GM23338 (cell line): ENCODE results near the gene ATP8B2. TPM values are rescaled to one million over a fixed set of nuclear protein-coding genes. Genes with fewer than 3 reads are reported as not detected.

ENCODE experiments used
- ATAC-seq: fragments of 200-7000 bp; cut with Tn5 transposase; 3 replicates; pipeline ENCODE4 v1.9.1; 2020
- DNase-seq: peaks from one replicate; pipeline ENCODE4 v3.0.0-alpha.2; 2015; ENCODE audit warnings: low spot score
- H2AFZ ChIP-seq: fragments of 200-600 bp; sonication (generic); 2 replicates; pipeline ENCODE4 v1.8.0; 2016; ENCODE audit warnings: antibody characterized with exemption, mild to moderate bottlenecking, moderate library complexity
- H3F3A ChIP-seq: fragments of 200-600 bp; sonication (generic); replicated peaks from 2 replicates; pipeline ENCODE4 v1.8.0; 2017; ENCODE audit warnings: antibody characterized with exemption, mixed run types, low read depth
- H3K27ac ChIP-seq: fragments of 200-600 bp; sonication (generic); 2 replicates; pipeline ENCODE4 v1.6.1; 2016; ENCODE audit warnings: low read depth
- H3K27me3 ChIP-seq: fragments of 200-600 bp; sonication (generic); 2 replicates; pipeline ENCODE4 v1.8.0; 2016; ENCODE audit warnings: mild to moderate bottlenecking, mixed run types, moderate library complexity; ENCODE audit not compliant: insufficient read depth
- H3K36me3 ChIP-seq: fragments of 200-600 bp; sonication (generic); 2 replicates; pipeline ENCODE4 v1.8.0; 2016; ENCODE audit warnings: mild to moderate bottlenecking; ENCODE audit not compliant: insufficient read depth
- H3K4me1 ChIP-seq: fragments of 200-600 bp; sonication (generic); 2 replicates; pipeline ENCODE4 v1.8.0; 2016; ENCODE audit warnings: mild to moderate bottlenecking, moderate library complexity; ENCODE audit not compliant: insufficient read depth
- H3K4me2 ChIP-seq: fragments of 200-600 bp; sonication (generic); 2 replicates; pipeline ENCODE4 v1.7.1; 2017; ENCODE audit warnings: mixed run types
- H3K4me3 ChIP-seq: fragments of 200-600 bp; sonication (generic); 2 replicates; pipeline ENCODE4 v1.6.1; 2016; ENCODE audit warnings: mixed run types
- H3K79me2 ChIP-seq: fragments of 200-600 bp; sonication (generic); replicated peaks from 2 replicates; pipeline ENCODE4 v1.8.0; 2017; ENCODE audit warnings: mild to moderate bottlenecking; ENCODE audit not compliant: insufficient read depth
- H3K9me2 ChIP-seq: fragments of 200-600 bp; sonication (generic); 2 replicates; pipeline ENCODE4 v1.8.0; 2017; ENCODE audit not compliant: insufficient read depth
- H4K20me1 ChIP-seq: fragments of 200-600 bp; sonication (generic); replicated peaks from 2 replicates; pipeline ENCODE4 v1.8.0; 2017; ENCODE audit warnings: mild to moderate bottlenecking; ENCODE audit not compliant: insufficient read depth
- H3K27ac Mint-ChIP-seq: 2 replicates; pipeline ENCODE4 v1.8.0; 2020; ENCODE audit warnings: inconsistent platforms, mild to moderate bottlenecking, moderate library complexity, mixed read lengths
- H3K27me3 Mint-ChIP-seq: 3 replicates; pipeline ENCODE4 v1.8.0; 2022; ENCODE audit warnings: low read depth, mild to moderate bottlenecking, moderate library complexity, mixed read lengths, inconsistent platforms; ENCODE audit not compliant: insufficient read depth, poor library complexity
- H3K36me3 Mint-ChIP-seq: 3 replicates; pipeline ENCODE4 v1.8.0; 2021; ENCODE audit warnings: low read depth, mild to moderate bottlenecking, inconsistent platforms, moderate library complexity, mixed read lengths
- H3K4me1 Mint-ChIP-seq: 3 replicates; pipeline ENCODE4 v1.8.0; 2020; ENCODE audit warnings: mild to moderate bottlenecking, inconsistent platforms, mixed read lengths
- H3K4me3 Mint-ChIP-seq: 3 replicates; pipeline ENCODE4 v1.8.0; 2021; ENCODE audit warnings: moderate library complexity, mild to moderate bottlenecking, inconsistent platforms, mixed read lengths
- H3K9me3 Mint-ChIP-seq: 3 replicates; pipeline ENCODE4 v1.8.0; 2020; ENCODE audit warnings: moderate library complexity, mild to moderate bottlenecking, inconsistent platforms, mixed read lengths
- CREB1 ChIP-seq: fragments of 250-450 bp; sonication (Bioruptor Pico); IDR thresholded peaks from 2 replicates; pipeline ENCODE4 v1.5.0; 2020; ENCODE audit warnings: low read depth, mild to moderate bottlenecking, moderate library complexity
- EZH2phosphoT487 ChIP-seq: fragments of 200-600 bp; sonication (generic); IDR thresholded peaks from one replicate; pipeline ENCODE4 v1.8.1; 2018; ENCODE audit warnings: antibody characterized with exemption; ENCODE audit not compliant: unreplicated experiment
- JUNB ChIP-seq: IDR thresholded peaks from one replicate; pipeline ENCODE4 v1.6.1; 2016; ENCODE audit warnings: antibody characterized with exemption; ENCODE audit not compliant: unreplicated experiment
- NANOG ChIP-seq: IDR thresholded peaks from 2 replicates; pipeline ENCODE4 v1.6.1; 2016; ENCODE audit warnings: antibody characterized with exemption, borderline replicate concordance
- POLR2AphosphoS5 ChIP-seq: IDR thresholded peaks from 2 replicates; pipeline ENCODE4 v1.6.1; 2016; ENCODE audit warnings: antibody characterized with exemption, low read depth
- ZNF114 ChIP-seq: fragments of 250-450 bp; sonication (Bioruptor Pico); IDR thresholded peaks from 2 replicates; pipeline ENCODE4 v1.5.0; 2020; ENCODE audit warnings: mild to moderate bottlenecking, moderate library complexity
- ZNF331 ChIP-seq: fragments of 250-450 bp; sonication (Bioruptor Pico); IDR thresholded peaks from 2 replicates; pipeline ENCODE4 v1.5.0; 2020; ENCODE audit warnings: low read depth, mild to moderate bottlenecking, moderate library complexity
- polyA plus RNA-seq: library from polyadenylated mRNA; unstranded; fragments of >200 nt; fragmentation: Nextera tagmentation; extraction: Ambion mirVana; gene quantifications from 2 replicates; pipeline ENCODE4 v1.2.1, GENCODE V29; 2016
- total RNA-seq: library from RNA; depleted of rRNA; stranded (reverse); fragments of >200 nt; shearing (Covaris generic); gene quantifications from 2 replicates; pipeline ENCODE4 v1.2.3, GENCODE V29; 2014
- TF ChIP-seq, protein P1 (sequence below): IDR thresholded peaks from one replicate; pipeline ENCODE4 v1.6.1; 2018; ENCODE audit warnings: antibody characterized with exemption; ENCODE audit not compliant: unreplicated experiment
- TF ChIP-seq, protein P2 (sequence below), 2 experiments: fragments of 200-600 bp in 1 of 2; sonication (generic) in 1 of 2; conservative IDR thresholded peaks; 2 replicates each; pipeline versions ENCODE4 v1.5.1 to v1.6.1; 2016 to 2017; ENCODE audit warnings: antibody characterized with exemption in 2 of 2, low read depth in 2 of 2, mild to moderate bottlenecking in 2 of 2, moderate library complexity in 1 of 2
- TF ChIP-seq, protein P3 (sequence below): IDR thresholded peaks from 2 replicates; pipeline ENCODE4 v1.6.1; 2016; ENCODE audit warnings: antibody characterized with exemption

The ATP8B2 gene
- total and polyA plus RNA-seq, 2 experiments from 2014 or later: 11.0 to 112 TPM

DNA sequence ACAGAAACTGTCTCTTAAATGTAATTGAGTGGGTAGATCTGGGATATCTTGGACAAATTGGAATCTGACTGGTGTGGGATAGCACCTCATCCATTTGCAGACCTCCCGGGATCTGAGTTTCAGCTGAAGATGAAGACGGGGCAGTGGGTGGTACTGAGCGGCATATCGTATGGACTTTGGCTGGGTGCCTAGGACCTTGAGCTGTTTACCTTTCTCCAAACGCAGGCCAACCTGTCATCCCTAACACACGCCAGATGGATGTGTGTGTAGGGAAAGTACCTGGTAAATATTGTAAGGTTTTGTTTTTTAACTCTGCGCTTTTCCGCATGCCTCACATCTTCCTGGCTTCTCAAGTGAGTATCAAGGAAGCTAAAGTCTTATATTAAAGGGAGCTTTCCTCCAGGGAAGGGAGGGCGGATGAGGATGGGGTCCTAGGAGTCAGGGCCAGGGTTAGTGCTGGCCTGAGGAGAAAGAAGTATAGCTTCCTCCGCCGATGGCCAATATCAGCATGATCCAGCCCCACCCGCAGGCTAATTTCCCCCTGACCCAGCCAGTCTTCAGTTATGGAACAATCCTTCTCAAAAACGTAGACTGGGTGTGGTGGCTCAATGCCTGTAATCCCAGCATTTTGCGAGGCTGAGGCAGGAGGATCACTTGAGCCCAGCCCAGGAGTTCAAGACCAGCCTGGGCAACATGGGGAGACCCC is 26.2 kb downstream of the ATP8B2 start (continued):
- TF ChIP-seq, protein P1, sequence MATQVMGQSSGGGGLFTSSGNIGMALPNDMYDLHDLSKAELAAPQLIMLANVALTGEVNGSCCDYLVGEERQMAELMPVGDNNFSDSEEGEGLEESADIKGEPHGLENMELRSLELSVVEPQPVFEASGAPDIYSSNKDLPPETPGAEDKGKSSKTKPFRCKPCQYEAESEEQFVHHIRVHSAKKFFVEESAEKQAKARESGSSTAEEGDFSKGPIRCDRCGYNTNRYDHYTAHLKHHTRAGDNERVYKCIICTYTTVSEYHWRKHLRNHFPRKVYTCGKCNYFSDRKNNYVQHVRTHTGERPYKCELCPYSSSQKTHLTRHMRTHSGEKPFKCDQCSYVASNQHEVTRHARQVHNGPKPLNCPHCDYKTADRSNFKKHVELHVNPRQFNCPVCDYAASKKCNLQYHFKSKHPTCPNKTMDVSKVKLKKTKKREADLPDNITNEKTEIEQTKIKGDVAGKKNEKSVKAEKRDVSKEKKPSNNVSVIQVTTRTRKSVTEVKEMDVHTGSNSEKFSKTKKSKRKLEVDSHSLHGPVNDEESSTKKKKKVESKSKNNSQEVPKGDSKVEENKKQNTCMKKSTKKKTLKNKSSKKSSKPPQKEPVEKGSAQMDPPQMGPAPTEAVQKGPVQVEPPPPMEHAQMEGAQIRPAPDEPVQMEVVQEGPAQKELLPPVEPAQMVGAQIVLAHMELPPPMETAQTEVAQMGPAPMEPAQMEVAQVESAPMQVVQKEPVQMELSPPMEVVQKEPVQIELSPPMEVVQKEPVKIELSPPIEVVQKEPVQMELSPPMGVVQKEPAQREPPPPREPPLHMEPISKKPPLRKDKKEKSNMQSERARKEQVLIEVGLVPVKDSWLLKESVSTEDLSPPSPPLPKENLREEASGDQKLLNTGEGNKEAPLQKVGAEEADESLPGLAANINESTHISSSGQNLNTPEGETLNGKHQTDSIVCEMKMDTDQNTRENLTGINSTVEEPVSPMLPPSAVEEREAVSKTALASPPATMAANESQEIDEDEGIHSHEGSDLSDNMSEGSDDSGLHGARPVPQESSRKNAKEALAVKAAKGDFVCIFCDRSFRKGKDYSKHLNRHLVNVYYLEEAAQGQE: no peak
- no peak for TF ChIP-seq EZH2phosphoT487
- TF ChIP-seq JUNB: no peak
- no peak for TF ChIP-seq CREB1 (CRISPR knock-in tag)
- TF ChIP-seq ZNF331 (CRISPR knock-in tag): no peak
- TF ChIP-seq, protein P2, sequence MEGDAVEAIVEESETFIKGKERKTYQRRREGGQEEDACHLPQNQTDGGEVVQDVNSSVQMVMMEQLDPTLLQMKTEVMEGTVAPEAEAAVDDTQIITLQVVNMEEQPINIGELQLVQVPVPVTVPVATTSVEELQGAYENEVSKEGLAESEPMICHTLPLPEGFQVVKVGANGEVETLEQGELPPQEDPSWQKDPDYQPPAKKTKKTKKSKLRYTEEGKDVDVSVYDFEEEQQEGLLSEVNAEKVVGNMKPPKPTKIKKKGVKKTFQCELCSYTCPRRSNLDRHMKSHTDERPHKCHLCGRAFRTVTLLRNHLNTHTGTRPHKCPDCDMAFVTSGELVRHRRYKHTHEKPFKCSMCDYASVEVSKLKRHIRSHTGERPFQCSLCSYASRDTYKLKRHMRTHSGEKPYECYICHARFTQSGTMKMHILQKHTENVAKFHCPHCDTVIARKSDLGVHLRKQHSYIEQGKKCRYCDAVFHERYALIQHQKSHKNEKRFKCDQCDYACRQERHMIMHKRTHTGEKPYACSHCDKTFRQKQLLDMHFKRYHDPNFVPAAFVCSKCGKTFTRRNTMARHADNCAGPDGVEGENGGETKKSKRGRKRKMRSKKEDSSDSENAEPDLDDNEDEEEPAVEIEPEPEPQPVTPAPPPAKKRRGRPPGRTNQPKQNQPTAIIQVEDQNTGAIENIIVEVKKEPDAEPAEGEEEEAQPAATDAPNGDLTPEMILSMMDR (conservative IDR thresholded peaks at IDR 0.05; ENCODE audit: low read depth in 2 of 2): no peak
- TF ChIP-seq NANOG: no peak
- TF ChIP-seq ZNF114 (CRISPR knock-in tag): no peak
- TF ChIP-seq, protein P3, sequence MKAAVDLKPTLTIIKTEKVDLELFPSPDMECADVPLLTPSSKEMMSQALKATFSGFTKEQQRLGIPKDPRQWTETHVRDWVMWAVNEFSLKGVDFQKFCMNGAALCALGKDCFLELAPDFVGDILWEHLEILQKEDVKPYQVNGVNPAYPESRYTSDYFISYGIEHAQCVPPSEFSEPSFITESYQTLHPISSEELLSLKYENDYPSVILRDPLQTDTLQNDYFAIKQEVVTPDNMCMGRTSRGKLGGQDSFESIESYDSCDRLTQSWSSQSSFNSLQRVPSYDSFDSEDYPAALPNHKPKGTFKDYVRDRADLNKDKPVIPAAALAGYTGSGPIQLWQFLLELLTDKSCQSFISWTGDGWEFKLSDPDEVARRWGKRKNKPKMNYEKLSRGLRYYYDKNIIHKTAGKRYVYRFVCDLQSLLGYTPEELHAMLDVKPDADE: no peak
- no peak; the same call in 1 of the 2 replicates for TF ChIP-seq POLR2AphosphoS5

DNA sequence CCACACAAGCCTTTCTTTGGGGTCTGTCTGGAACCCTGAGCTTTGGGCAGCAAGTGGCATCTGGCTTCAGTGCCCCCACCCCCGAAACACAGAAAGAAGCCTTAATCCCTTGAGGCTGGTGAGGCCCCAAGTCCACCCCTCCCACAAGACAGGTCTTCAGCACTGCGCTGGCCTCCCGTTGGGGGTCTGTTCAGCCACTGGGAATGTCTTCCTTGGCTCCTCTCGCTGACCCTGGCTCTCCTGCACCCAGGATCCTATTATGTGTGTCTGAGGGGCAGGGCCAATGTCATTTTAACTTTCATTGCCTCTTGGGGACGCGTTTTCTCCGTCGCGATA is 26.9 kb downstream of the ATP8B2 start:
- peak overlapping the region; percentile 88 for H3K4me3 Mint-ChIP-seq
- Histone ChIP-seq H3K9me2 (no peaks in the 10 kb centered on the region), H3K27ac (no peak overlapping the region), H3K4me2 (peak overlapping the region; percentile 97), H3K36me3 (0 out of 2 replicates have a peak, but pooled peaks cover 4% of the 10 kb centered on the region), H4K20me1 (no peaks in the 10 kb centered on the region; the same call in 1 of the 2 replicates), H3K79me2 (no peaks in the 10 kb centered on the region), H2AFZ (peak overlapping the region; percentile 99), H3F3A (peaks cover 2% of the 10 kb centered on the region; the same call in 1 of the 2 replicates), H3K27me3 (no peaks in the 10 kb centered on the region), H3K4me1 (peaks cover 8% of the 10 kb centered on the region; the same call in 1 of the 2 replicates), H3K4me3 (peak overlapping the region; percentile 88)
- H3K36me3 Mint-ChIP-seq: peaks cover 22% of the 10 kb centered on the region
- H3K4me1 Mint-ChIP-seq: peaks cover 20% of the 10 kb centered on the region
- no peaks in the 10 kb centered on the region; the same call in 2 of the 3 replicates for H3K9me3 Mint-ChIP-seq
- peaks cover 16% of the 10 kb centered on the region for H3K27me3 Mint-ChIP-seq
- DNase-seq (peak; percentile 46), ATAC-seq (peak; percentile 38)
- no peak overlapping the region for H3K27ac Mint-ChIP-seq
- TF ChIP-seq ZNF114 (CRISPR knock-in tag): no peak
- TF ChIP-seq, protein P1: no peak
